ENCODE results near the gene ZNF320.
"Not testable (repeated sequence)": the region's sequence is repeated elsewhere in the genome, so short reads cannot be mapped to it uniquely, and the experiment has no call there.

Gene ZNF320

DNA sequence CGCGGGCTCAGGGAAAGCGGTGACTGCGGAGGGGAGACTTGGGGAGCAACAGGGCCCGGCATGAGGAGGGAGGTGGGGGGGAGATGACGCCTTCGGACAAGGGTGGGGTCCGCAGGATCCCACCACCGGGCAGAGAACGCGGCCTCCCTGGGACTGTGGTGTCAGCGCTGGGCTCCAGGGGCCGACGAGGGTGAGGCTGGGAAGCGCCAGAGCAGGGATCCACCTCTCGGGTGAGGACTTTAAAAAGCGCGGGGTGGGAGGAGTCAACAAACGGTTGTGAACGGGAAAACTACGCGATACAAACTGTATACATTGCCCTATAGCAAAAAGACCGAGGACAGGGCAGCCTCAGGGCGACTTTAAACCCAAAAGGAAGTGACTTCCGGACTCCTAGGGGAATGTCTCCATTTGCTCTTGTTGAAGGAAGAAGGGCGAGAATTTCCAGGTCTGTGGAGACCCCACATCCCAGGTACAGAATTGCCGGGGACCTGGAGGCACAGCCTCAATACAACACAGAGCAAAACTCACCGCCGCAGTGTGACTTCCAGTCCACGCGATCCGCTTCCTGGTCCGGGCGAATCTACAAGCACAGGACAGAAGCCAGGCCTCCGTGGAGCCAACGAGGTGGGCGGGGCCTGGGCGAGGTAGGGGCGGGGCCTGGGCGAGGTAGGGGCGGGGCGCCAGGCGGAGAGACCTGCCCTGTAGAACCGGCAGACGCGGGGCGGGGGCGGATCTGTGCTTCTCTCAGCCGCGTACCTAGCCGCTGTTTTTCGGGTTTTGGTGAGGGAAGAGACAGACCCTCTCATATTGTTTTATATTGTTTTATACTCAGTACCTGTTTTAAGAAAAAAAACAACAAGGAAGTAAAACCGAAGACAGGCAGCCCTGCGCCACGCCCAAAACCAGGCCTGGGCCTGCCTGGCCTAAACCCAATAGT is 25.7 kb upstream of the ZNF320 start, which contains the start of gene ZNF888:
Gene ZNF888 (minus strand): TSS at position 588 of the 937 bp plus-strand sequence. CDS start 5,555 bp downstream, outside the sequence.
- peak; percentile 81 for DNase-seq (ENCODE audit: low spot score)

DNA sequence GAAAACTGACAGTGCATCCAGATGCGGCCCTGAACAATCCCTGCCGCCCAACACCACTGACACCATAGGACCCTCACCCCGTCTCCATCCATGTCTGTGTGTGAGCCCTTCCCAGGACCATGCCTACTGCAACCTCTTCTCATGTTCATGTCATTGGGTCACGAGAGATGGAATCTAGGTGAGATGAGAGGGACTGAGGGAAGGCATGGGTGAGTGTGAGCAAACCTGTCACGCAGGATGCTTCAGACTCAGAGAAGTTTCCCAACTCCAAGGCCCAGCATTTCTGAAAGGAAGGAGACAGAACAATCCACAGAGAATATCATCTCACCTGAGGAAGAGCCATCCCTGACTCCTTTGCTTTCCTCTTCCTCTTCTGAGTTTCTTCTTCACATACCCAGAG is 20.1 kb upstream of the ZNF320 start:
- no peak for DNase-seq (ENCODE audit: low spot score)

DNA sequence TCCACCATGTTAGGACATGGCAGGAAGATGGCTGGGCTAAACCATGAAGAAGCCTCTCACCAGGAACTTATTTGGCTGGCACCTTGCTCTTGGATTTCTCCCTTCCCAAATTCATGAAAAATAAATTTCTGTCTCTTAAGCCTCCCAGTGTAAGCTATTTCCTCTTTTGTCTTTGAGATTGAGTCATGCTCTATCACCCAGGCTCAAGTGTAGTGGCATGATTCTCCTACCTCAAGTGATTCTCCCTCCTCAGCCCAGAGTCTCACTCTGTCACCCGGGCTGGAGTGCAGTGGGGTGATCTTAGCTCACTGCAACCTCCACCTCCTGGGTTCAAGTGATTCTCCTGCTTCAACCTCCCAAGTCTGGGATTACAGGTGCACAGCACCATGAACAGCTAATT is 13.2 kb upstream of the ZNF320 start:
- DNase-seq (ENCODE audit: low spot score), result no peak

DNA sequence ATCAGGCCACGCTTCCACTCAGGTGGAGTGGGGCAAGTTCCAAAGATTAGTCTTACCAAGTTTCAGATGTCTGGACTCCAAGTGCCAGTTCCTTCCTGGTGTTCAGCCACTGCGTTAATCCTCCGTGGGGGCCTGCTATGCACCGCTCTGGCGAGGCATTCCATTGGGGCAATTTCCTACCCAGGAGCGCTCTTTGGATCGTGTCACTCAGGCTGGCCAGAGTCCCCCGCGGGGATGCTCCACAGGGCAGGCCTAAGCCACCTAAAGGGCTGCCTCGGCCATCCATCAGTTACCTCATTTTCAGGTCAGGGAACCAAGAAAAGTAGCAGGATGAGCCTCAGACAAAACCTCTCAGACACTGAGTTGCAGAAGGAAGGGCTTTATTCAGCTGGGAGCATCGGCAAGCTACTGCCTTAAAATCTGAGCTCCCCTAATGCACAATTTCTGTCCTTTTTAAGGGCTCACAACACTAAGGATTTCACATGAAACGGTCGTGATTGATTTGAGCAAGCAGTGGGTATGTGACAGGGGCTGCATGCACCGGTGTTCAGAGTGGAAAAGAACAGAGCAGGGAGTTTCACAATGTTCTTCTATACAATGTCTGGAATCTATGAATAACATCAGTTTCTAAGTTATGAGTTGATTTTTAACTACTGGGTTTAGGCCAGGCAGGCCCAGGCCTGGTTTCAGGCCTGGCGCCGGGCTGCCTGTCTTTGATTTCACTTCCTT is 6.8 kb upstream of the ZNF320 start:
- DNase-seq (ENCODE audit: low spot score), result not testable (repeated sequence)

DNA sequence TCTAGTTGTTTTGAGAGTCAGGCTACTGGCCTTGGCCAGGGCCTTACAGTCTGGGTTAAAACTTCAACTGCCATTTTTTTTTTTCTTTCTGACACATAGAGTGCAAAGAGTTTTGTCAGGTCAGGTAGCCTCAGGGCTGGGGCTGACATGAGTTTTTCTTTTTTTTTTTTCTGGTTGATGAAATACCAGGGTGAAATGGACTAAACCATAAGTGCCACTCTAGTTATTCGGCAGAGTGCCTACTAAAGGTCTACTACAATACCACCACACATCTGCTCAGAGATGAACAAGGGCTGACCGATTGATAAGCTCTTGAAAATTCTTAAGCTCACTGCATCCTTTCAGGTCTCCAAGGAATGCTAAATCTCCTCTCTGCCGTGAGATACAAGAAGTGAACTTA is 4.4 kb upstream of the ZNF320 start:
- DNase-seq (ENCODE audit: low spot score), result no peak

DNA sequence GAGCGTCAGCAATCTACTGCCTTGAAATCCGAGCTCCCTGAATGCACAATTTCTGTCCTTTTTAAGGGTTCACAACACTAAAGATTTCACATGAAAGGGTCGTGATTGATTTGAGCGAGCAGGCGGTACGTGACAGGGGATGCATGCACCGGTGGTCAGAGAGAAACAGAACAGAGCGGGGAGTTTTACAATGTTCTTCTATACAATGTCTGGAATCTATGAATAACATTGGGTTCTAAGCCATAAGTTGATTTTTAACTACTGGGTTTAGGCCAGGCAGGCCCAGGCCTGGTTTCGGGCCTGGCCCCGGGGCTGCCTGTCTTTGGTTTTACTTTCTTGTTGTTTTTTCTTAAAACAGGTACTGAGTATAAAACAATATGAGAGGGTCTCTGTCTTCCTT is 1.2 kb upstream of the ZNF320 start:
- DNase-seq (ENCODE audit: low spot score), result not testable (repeated sequence)

DNA sequence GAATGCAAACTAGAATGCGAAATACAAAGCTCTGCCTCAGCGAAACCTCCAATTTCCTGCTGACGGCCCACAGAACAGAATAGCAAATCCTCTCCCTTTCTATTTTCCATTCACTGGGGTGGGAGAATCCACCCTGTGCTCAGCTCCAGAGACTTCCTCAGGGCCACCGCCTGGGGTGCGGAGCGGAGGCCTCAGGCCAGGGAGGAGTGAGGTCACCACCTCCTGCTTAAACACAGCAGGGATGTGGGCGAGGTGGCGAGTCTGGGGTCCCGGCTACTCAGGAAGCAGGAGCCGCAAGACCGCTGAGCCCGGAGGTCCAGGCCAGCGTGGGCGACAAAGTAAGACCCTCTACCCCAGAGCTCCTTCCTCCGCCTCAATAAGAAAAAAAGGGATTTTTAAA is 666 bp upstream of the ZNF320 start:
- DNase-seq (ENCODE audit: low spot score), result no peak

DNA sequence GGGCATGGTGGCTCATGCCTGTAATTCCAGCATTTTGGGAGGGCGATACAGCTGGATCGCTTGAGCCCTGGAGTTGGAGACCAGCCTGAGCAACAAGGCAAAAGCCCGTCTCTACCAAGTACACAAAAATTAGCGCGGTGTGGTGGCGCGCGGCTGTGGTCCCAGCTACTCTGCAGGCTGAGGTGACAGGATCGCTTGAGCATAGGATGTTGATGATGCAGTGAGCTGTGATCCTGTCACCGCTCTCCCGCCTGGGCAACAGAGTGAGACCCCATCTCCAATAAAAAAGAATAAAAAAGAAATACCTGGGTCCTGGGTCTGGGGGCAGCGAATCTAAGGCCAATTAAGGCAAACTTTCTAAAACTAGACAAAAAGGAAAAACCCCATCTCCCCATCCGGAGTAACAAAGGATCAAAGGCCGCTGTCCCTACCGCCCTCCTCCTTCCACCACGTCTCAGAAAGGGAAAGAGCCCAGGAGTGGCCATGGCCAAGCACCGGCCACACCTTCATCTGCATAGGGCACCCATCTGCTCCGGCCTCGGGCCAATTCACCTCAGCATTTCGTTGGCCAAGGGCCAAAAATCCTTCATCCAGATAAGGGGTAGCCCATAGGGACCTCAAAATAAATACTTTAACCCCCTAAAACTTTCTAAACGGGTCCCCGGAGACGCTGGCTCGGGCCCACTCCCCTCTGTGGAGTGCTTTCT is 851 bp downstream of the ZNF320 start:
- peak; percentile 16 for DNase-seq (ENCODE audit: low spot score)

DNA sequence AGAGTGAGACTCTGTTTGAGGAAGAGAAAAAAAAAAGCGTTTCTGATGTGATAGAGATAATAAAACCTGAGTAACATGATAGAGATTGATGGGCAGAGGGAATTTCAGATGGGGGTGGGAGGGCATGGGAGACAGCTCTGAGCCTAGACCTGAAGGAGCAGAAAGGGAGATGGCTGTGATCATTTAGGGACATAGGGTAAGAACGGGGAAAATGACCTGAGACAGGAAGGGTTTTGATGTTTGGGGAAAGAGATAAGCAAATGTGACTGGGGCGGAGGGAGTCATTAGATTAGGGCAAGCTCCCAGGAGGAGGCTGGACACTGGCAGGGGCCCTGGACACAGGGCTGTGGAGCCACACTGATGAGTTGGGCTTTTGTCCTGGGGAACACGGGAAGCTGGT is 6.1 kb downstream of the ZNF320 start:
- no peak for DNase-seq (ENCODE audit: low spot score)

DNA sequence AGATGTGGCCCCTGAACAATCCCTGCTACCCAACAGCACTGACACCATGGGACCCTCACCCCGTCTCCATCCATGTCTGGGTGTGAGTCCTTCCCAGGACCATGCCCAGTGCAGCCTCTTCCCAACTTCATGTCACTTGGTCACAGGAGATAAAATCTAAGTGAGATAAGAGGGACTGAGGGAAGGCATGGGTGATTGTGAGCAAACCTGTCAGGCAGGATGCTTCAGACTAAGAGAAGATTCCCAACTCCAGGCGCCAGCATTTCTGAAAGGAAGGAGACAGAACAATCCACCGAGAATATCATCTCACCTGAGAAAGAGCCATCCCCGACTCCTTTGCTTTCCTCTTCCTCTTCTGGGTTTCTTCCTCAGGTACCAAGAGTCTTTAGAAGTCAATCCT is 7.5 kb downstream of the ZNF320 start:
- DNase-seq (ENCODE audit: low spot score), result no peak

DNA sequence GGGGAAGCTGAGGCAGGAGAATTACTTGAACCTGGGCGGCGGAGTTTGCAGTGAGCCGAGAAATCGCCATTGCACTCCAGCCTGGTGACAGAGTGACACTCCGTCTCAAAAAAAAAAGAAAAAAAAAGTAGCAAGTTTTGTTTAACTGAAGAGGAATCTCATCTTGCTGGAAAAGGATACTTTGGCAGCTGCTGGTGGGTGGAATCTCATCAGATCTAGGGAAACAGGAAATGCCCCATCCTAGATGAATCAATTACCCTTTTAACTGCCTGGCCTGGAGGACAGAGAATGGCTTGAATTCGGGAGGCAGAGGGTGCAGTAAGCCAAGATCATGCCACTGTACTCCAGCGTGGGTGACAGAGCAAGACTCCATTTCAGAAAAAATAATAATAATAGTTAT is 8.4 kb downstream of the ZNF320 start:
- no peak for DNase-seq (ENCODE audit: low spot score)

DNA sequence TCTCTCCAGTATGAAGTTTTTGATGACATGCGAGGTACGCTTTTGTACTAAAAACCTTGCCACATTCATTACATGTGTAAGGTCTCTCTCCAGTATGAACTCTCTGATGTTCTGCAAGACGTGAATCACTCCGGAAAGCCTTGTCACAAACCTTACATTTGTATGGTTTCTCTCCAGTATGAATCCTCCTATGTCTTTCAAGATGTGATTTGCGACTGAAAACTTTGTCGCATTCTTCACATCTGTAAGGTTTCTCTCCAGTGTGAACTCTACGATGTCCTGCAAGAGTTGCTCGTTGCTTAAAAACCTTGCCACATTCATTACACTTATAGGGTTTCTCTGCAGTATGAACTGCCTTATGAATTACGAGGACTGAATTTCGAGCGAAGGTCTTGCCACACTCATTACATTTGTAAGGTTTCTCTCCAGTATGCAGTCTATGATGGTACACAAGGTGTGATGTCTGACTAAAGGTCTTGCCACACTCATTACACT is 16.5 kb downstream of the ZNF320 start:
- DNase-seq (ENCODE audit: low spot score), result no peak

DNA sequence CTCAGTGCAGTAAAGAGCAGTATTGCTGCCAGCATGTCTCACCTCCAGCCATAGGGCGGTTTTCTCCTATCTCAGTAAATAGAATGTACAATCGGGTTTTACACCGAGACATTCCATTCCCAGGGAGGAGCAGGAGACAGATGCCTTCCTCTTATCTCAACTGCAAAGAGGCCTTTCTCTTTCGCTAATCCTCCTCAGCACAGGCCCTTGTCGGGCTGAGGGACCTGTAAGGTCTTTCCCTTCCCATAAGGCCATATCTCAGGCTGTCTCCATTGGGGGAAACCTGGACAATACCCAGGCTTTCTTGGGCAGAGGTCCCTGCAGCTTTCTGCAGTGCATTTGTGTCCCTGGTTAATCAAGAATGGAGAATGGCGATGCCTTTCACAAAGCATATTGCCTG is 24.4 kb downstream of the ZNF320 start:
- not testable (repeated sequence) for DNase-seq (ENCODE audit: low spot score)

DNA sequence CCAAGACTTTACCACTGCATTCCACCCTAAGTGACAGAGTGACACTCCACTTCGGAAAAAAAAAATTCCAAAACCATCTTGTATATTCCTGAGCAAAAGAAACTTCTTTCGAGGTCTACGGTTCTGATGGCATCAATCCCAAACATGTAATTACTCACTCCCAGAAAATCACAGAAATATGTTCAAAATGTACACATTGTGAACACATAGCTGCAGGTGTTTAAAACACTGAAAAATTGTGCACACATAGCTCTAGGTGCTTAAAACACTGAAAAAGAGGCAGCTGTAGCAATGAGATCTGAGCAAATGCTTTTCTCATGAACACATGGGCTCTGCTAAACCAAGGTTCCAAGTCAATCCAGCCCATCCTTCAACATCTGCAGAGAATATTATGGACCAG is 26.0 kb downstream of the ZNF320 start:
- DNase-seq (ENCODE audit: low spot score), result no peak

DNA sequence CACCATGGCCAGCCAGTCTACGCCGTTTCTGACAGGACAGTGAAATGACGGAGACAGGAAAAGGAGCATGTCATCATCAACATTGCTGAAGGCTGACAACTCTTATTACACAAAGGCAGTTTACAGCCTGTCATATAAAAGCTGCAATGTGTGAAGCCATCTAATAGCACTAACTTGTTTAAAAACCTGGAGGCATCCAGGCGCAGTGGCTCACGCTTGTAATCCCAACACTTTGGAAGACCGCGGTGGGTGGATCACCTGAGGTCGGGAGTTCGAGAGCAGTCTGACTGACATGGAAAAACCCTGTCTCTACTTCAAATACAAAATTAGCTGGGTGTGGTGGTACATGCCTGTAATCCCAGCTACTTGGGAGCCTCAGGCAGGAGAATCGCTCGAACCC is 29.4 kb downstream of the ZNF320 start:
- DNase-seq (ENCODE audit: low spot score), result not testable (repeated sequence)

DNA sequence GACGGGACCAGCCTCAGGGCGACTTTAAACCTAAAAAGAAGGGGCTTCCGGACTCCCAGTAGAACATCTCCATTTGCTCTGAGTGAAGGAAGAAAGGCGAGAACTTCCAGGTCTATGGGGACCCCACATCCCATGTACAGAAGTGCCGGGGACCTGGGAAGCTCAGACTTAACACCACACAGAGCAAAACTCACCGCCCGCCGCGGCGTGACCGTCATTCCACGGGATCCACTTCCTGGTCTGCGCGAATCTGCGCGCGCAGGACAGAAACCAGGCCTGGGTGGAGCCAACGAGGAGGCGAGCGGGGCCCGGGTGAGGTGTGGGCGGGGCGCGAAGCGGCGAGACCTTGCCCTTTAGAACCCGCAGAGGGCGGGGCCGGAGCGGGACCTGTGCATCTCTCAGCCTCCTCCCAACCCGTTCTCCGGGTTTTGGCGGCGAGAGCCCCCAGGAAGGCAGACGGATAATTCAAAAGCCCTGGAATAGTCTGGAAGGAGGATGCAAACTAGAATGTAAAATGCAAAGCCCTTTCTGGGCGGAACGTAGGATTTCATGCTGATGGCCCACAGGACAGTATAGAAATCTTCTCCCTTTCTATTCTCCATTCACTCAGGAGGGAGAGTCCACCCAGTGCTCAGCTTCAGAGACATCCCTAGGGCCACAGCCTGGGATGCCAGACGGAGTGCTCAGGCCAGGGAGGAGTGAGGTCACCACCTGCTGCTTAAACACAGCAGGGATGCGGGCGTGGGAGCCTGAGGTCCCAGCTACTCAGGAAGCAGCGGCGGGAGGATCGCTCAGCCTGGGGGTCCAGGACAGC is 39.9 kb downstream of the ZNF320 start, which contains the start of gene ZNF468:
Gene ZNF468 (minus strand): TSS at position 242 of the 814 bp plus-strand sequence. CDS start 3,347 bp downstream, outside the sequence.
- DNase-seq (ENCODE audit: low spot score), result peak; percentile 56

DNA sequence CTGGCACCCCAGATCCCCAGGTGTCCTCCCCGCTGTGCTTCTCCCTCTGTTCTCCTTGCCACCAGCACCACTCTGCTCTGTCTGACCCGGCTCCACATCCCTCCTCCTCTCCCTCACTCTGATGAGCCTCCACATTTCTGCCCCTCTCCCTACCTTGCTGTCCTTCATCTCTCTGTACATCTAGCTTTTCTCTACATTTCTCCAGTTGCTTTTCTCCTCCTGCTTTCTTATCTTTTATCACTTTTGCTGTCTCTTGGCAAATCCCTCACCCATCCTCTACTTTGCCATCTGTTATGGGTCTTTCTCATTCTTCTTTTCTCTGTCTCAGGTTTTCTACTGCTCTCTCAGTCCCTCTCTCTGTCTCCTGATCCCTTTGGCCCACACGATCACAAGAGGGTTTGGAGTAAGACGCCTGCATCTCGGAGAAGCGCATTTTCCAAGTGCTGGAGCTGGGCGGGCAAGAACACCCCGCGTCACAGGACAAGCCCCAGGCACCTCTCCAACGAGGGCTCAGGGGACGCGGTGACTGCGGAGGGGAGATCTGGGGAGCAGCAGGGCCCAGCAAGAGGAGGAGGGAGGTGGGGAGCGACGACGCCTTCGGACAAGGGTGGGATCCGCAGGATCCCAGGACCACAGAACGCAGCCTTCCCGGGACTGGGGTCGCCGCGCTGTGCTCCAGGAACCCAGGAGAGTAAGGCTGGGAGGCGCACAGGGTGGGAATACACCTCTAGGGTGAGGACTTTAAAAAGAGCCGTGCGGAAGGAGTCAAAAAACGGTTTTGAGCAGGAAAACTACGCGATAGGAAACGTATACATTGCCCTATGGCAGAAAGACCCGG is 40.7 kb downstream of the ZNF320 start:
- DNase-seq (ENCODE audit: low spot score), result not testable (repeated sequence)
